DLD1 (cell line): Measurements from ENCODE around the gene NUF2.
"Not testable (repeated sequence)": the region's sequence is repeated elsewhere in the genome, so short reads cannot be mapped to it uniquely, and the experiment has no call there.

ENCODE experiments used
- in situ Hi-C: cut with HindIII; loops from 2 replicates; pipeline ENCODE4 v1.10.0; 2017; ENCODE audit warnings: low sequenced_read_pairs

NUF2 gene

DNA sequence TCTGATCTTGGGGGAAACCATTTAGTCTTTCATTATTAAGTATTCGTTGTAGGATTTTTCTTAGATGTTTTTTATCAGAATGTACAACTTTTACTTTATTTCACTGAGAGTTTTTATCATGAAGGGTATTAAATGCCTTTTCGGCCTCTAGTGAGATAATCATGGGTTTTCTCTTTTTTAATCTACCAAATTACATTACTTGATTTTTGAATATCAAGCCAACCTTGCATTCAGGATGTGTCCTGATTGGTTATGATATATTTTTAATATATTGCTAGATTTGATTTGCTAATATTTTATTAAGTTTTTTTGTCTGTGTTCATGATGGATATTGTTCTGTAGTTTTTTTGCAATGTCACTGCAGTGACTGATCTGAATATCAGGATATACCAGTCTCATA is 9.4 kb downstream of the NUF2 start:
- in situ Hi-C loops, result no loop called here

DNA sequence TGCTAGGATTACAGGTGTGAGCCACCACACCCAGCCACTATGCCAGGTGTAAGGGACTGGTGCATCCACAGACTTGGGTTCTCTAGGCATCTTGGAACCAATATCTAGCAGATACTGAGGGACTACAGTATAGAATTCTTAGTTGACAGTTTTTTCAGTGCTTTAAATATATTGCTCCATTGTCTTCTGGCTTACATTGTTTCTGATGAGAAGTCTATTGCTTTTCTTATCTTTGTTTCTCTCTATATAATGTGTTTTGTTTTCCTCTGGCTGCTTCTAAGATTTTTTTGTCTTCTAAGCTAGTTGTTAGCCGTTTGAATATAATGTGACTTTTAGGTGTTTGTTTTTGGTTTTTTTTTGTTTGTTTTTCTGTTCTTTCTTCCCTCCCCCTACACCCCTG is 13.5 kb downstream of the NUF2 start:
- in situ Hi-C loops, result no loop called here

DNA sequence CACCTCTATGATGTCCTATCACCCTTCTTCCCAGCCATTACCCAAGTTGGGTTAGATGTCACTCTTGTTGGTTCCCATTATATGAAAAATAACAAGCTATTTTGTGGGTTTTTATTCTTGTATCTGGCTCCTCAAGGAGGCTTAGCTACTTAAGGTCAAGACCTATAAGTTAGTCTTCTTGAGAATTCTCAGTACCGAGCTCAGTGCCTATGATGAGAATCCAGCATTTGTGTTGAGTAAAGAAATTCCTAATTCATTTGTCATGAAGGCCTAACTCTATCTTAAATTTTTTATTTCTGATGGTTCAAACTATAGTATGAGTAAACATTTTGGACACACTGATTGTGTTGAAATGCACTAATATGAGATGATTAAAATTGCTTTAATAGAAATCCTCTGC is 15.9 kb downstream of the NUF2 start:
- in situ Hi-C loops, result no loop called here

DNA sequence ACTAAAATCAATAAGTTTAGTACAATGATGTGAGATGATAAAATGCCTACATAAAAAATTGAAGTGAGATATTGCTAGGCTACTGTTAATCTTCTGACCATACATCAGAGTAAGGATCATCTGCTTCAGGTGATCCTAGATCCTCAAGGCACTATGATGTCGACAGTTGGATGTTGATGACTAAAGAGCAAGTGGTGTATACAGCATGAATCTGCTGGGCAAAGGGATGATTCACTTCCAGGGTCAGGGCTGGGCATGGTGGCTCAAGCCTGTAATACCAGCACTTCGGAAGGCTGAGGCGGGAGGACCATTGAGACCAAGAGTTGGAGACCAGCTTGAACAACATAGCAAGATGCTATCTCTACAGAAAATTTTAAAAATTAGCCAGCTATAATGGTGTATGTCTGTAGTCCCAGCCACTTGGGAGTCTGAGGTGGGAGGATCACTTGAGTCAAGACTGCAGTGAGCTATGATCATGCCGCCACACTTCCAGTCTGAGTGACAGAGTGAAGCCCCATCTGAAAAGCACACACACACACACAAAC is 24.6 kb downstream of the NUF2 start:
- in situ Hi-C loops, result no loop called here

DNA sequence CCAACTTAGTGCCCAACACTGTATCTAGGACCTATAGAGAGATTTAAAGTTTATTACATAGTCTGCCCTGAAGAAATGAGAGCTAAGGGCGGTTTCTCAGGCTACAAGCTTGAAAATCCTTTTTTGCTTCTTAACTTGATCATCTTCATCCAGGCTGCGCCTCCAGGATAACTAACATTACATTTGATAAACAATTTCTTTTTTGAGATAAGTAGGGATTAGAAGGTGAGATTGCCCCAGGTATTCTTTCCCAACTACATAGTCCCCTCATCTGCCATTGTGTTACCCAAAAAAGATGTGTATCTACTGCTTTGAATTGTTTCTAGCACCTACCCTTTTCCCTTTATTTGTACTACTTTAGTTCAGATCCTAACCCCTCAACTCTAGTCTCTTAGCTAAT is 25.4 kb downstream of the NUF2 start:
- in situ Hi-C loops, result no loop called here

DNA sequence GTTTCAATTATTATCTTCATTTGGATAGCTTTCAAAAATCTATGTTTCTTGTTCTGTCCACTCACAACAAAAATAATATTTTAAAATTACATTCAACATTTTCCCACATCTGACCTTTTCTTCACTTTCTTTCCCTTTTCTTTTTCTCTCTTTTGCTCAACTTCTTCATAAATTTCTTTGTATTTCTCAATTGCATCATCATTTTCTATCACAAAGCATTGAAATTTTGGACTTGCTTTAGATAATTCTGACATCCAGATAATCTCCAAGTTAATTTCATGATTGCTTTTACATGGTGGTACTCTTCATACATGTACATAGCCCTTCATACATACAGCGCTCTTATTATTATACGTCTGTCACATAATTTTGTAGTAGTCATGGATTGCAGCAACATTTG is 30.2 kb downstream of the NUF2 start:
- in situ Hi-C loops, result no loop called here

DNA sequence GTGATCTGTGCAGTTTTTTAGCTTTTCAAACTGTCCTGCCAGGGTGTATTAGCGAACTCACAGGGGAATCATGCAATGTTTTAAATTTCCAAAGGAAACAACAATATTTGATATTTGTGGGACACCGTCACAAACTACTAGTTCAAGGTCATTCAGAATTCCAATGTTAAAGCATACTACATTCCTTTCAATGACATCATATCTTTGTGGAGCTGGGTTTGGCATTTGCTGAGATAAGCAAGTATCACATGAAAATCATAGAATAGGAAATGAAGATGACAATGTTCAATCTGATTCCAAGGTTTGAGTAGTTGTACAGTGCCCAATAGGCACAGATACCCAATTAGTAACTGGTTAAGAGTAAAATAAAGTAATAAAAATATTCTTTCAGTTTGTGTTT is 35.6 kb downstream of the NUF2 start:
- in situ Hi-C loops, result no loop called here

DNA sequence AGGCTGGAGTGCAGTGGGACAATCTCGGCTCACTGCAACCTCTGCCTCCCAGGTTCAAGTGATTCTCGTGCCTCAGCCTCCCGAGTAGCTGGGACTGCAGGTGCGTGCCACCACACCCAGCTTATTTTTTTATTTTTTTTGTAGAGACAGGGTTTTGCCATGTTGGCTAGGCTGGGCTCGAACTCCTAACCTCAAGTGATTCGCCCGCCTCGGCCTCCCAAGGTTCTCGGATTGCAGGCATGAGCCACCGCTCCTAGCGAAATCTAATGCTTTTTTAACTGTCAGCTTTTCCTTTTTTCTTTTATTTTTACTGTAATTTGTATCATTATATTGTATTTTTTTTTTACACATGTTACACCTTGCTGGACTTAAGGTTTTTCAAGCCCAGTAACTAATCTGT is 36.4 kb downstream of the NUF2 start:
- in situ Hi-C loops, result not testable (repeated sequence)

DNA sequence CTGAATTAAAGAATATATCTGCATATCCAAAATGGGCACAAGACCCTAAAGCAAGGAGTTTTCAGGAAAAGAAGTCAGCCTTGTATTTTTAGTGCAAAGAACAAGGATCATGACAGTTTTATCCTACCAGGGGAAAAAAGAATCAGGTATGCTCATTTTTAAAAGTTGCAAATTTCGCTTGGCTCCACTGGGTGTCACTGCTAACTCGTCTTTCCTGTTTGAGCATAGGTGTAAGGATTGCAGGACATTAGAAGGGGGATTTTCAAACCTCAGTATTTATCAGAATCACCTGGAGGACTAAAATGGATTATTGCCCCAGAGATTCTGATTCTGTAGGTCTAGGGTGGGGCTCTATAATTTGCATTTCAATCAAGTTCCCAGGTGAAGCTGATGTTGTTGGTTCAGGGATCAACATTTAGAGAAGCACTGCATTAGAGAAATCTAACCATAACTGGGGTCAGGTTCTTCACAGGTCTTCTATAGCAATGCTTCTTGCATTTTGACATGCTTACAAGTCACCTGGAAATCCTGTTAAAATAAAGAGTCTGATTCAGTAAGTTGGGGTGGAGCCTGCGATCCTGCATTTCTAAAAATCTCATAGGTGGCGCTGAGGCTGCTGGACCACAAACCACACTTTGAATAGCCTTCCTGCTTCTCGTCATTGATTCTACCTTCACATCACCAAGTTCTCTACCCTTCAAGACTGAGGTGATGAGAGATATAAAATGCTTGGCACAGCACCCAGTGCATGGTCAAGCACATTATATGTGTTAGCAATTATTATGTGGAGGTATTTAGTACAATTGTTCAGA is 39.6 kb downstream of the NUF2 start:
- in situ Hi-C loops, result no loop called here

DNA sequence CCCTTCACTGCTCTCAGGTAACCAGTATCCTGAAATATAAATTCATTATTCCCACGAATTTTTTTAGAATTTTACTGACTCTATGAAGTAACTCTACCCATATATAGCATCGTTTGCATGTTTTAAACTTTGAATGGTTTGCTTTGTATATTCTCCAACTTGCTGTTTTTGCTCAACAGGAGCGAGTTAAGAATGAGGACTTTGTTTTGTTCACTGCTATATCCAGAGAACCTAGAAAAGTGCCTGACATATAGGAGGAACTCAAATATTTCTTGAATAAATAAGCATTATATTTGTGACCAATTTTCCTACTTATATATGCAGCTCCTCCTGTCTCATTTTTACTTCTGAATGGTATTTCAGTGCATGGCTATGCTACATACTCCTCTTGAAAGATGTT is 43.4 kb downstream of the NUF2 start:
- in situ Hi-C loops, result no loop called here

DNA sequence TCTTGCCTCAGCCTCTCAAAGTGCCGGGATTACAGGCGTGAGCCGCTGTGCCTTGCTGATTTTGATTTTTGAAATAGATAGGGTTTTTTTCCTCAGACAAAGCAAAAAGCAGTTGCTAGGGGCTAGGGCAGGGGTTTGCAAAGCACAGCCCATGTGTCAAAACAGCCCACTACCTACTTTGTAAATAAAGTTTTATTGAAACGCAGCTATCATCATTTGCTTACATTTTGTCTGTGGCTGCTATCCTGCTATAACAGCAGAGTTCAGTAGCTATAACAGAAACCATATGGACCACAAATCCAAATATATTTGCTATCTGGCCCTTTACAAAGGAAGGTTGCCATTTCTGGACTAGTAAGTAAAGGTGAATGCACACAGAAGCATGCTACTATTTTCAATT is 44.8 kb downstream of the NUF2 start:
- in situ Hi-C loops, result no loop called here

DNA sequence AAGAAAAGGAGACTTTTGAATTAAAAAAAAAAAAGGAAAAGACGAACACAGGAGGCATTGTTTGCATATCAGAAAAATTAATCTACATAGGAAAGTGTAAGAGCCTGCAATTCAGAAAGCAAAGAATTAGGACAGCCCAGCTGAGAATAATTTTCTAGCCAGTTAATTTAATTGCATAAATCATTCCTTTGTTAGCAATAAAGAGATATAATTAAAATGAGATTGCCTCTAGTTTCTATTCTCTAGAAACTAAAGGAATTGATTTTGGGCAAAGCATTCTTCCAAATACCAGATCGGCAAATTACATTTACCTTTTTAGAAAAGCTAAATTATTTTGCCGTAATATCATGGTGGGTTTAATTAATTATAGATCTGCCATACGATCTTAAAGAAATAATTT is 46.0 kb downstream of the NUF2 start:
- in situ Hi-C loops, result no loop called here

DNA sequence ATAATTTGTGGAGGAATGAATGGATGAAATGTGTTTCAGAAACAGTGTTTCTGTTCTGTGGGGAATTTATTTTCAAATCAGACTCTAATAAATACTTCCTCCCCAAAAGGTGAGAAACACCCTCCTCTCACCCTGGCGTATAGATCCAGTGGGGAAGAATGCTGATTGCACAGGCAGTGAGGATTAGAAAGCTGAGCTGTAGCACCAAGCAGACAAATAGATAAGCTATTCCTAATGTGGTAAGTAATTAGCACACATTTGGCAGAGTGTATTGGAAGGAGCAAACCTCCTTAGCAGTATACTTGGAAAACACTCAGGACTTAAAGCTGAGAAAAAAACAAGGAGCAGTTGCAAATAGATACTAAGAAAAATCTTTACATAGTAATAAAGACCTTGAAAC is 50.8 kb downstream of the NUF2 start:
- in situ Hi-C loops, result no loop called here

DNA sequence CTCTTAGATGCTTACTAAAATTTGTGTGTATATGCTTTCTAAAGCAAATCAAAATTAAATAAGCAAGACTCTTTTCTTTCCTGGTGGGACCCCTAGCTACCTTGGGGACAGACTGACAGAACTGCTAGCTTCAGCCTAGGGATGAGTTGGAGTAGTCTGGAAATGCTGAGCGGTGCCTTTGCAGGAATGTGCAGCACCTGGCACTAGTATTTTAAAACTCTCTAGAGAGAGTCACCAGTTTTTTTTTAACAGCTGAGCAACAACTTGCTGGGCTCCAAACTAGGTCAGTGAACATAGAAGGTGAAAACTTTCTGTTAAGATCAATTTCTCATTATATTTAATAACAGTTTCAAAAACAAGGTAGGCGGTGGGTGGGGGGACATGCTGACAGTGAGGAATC is 56.8 kb downstream of the NUF2 start:
- in situ Hi-C loops, result no loop called here

DNA sequence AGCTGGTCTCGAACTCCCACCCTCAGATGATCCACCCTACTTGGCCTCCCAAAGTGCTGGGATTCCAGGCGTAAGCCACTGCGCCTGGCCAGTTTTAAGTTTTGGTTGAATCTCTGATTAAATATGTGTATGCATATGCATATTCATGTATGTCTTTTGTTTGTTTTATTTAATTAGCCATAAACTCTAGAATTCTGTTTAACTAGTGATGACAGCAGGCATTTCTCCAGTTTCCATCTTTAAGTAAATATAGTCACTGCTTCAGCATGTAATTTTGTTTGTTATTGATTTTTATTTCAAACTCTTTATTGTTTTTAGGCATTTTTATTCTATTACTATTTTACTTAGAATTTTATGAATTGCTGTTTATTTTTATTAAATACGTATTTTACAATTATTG is 58.0 kb downstream of the NUF2 start:
- in situ Hi-C loops, result no loop called here

DNA sequence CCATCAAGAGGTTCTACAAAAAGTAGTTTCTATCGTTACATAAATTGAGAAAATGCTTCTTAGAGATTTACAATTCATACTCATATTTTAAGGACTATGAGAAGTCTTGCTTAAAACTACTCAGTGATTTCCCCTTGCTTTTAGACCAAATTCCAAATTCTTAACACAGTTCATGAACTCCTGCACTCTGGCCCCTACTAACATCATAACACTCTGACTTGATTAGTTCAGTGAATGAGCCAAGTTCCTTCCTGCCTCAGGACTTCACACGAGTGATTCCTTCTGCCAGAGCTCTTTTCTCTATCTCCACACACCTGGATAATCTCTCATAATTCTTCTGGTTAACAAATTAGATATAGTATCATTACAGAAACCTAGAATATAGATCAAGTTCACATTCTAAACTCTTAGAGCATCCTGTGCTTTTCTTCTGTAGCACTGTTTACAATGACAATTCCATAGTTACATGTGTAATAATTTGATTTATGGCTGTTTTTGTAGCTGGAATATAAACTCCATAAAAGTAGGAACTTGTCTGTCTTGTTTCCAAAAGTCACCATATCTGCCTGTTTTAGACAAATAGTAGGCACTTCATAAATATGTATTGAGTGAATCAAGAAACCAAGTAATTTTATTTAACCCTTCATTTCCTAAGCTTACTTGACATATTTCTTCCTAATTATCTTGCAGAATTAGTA is 59.9 kb downstream of the NUF2 start:
- in situ Hi-C loops, result no loop called here

DNA sequence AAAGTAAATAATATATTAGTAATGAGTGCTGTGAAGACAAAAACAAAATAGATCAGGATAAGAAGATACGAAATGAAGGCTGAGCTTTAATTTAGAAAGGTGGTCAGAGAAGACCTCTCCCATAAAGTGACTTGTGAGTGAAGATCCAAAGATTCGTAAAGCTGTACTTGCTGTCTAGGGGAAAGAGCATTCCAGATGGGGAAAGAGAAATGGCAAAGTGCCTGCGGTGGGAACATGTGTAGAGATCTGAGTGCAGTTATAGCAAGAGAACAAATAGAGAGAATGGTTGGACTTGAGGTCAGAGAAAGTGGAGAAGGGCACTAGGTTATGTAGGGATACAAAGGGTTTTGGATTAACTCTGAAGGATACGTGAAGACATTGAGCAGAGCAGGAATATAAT is 60.6 kb downstream of the NUF2 start:
- in situ Hi-C loops, result no loop called here

DNA sequence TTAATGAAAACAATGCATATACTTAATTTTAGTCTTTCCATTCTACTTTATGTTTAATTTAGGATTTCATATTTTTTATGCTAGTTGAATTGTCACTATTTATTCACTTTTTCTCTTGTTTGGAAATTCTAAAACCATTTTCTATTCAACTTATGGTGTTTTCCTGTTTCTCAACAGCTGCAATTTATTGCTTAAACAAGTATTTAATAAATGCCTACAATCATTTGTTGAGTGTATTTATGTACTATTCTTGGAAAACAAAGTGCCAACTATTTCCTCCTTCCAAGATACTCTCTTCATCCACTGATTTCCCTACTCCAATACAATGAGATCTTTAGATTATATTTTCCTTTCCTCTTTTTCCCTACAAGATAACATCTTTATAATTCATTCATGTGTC is 65.4 kb downstream of the NUF2 start:
- in situ Hi-C loops, result no loop called here

DNA sequence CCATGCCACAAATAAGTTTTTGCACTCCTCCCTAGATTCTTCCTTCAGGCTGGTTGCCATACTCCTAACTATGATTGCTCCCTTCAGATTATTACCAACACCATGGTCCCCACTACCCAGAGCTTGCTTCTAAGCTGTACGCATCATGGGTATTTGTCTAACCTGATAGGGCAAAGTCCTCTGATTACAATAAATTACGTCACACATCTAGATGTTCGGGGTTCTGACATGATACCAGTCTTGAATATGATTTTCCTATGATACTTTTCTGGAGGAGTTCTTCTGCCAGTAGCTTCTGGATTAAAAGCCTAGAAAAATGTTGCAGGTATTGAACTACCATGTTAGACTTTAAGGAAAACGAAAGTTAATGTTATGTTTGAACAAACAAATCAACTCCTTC is 67.2 kb downstream of the NUF2 start:
- in situ Hi-C loops, result no loop called here

DNA sequence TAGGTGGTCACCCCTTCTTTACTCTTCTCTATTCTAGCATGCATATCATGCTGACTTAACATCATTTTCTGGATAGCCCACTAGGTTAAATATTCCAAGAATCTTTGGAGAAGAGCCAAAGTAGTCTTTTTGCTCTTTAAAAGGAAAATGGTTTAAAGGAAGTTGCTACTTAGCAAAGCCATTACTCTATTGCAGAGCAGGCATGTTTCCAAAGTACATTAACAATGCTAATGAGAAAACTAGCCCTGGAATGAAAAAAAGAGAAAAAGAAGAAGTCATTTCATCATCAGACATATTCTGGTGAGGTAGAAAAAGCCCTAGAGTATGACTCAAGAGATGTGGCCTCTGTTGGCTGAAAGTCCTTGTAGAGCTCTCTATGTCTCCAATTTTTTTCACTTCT is 74.0 kb downstream of the NUF2 start:
- in situ Hi-C loops, result no loop called here

DNA sequence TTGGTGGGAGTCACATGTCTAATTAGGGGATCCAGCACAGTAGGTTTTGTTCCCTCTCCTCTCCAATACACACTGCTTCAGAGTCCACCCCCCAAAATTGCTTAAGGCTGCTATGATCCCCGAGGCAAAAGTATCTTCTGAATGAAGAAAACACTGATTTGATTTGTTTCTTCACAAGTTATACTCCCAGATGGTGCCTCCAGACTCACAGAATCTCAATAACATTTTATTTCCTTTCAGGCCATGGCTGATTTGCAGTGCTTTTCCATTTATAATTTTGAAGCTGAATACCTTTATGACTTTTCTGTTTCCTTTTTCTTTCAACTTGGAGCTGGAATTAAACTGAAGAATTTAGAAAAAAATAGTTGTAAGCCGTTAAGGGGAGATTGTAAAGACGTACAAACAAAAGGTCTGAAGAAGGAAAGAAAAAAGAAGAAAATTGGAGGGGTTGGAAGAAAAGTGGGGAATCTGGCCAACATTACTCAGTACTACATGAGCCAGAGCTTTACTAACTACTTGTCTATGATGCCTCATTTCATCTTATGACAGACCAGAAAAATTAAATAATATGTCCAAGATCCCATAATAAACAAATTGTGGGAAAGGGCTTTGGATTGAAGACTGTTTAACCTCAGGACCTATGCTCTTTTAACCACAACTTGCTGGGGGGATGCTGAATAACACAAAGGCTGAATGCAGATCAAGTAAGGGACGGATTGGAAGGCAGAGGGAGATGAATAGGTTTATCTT is 75.9 kb downstream of the NUF2 start:
- in situ Hi-C loops, result no loop called here

DNA sequence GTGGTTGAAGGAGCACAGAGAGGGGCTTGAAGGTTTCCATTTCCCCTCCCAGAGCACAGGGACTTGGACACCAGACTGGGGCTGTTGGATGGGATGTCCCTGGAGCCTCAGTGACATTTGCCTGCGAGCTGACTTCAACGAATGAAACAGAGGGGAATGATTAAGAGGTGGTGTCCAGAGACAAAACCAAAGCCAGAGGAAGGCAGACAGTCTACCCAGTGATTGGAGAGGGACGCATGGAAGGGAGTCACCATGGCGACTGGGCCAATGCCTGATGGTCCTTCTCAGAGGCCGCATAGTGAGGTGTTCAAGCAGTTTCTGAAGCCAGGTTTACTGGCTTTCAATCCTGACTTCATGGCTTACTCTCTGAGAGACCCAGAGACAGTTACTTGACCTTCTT is 77.2 kb downstream of the NUF2 start:
- in situ Hi-C loops, result no loop called here
